A549 (cell line): ENCODE results near the gene LAIR1.

ENCODE experiments used
- E2F6 ChIP-seq: IDR thresholded peaks from 2 replicates; pipeline ENCODE4 v1.6.1; 2012; ENCODE audit warnings: low read depth, borderline replicate concordance
- HEYL ChIP-seq: fragments of 250-450 bp; sonication (Bioruptor Pico); IDR thresholded peaks from 2 replicates; pipeline ENCODE4 v1.8.0; 2021; ENCODE audit warnings: mild to moderate bottlenecking, moderate library complexity
- JUNB ChIP-seq: fragments of >200 bp; sonication (Bioruptor Twin); formaldehyde crosslinking; IDR thresholded peaks from 2 replicates; pipeline ENCODE4 v1.6.1; 2016
- MAX ChIP-seq: IDR thresholded peaks from 2 replicates; pipeline ENCODE4 v1.6.1; 2012
- TF ChIP-seq, protein P1 (sequence below): fragments of >200 bp; sonication (Bioruptor Twin); formaldehyde crosslinking; IDR thresholded peaks from 3 replicates; pipeline ENCODE4 v1.5.1; 2016

GRCh38 chr19:54395685-54396084 lies 31.0 kb upstream of the LAIR1 start:
- no peak for TF ChIP-seq E2F6
- TF ChIP-seq JUNB, result no peak
- TF ChIP-seq, protein P1, sequence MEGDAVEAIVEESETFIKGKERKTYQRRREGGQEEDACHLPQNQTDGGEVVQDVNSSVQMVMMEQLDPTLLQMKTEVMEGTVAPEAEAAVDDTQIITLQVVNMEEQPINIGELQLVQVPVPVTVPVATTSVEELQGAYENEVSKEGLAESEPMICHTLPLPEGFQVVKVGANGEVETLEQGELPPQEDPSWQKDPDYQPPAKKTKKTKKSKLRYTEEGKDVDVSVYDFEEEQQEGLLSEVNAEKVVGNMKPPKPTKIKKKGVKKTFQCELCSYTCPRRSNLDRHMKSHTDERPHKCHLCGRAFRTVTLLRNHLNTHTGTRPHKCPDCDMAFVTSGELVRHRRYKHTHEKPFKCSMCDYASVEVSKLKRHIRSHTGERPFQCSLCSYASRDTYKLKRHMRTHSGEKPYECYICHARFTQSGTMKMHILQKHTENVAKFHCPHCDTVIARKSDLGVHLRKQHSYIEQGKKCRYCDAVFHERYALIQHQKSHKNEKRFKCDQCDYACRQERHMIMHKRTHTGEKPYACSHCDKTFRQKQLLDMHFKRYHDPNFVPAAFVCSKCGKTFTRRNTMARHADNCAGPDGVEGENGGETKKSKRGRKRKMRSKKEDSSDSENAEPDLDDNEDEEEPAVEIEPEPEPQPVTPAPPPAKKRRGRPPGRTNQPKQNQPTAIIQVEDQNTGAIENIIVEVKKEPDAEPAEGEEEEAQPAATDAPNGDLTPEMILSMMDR, result no peak
- no peak for TF ChIP-seq MAX
- no peak for TF ChIP-seq HEYL
